ENCODE data around the gene C4orf50.

DNA sequence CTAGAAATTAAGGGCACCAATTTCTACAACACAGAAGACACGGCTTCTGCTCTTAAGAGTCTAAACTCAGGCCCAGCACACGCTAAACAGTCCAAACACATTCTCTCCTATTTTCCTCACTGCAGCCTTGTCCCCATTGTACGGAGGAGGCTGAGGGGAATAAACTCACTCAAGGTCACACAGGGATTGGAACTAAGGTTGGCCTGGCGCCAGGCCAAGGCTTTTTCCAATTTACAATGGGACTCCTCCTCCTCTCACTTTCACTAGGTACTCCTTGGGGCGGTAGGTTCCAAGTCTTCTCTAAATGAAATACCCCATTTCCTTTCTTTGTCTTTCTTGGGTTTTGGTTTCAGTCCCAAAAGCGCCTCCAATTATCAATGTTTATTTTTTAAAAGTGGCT lies 76.6 kb downstream of the C4orf50 start:
- TF ChIP-seq EZH2 (IDR thresholded peaks at IDR 0.05; ENCODE audit: insufficient read depth, poor library complexity, severe bottlenecking) (no peak), EZH2phosphoT487 (IDR thresholded peaks at IDR 0.05; ENCODE audit: insufficient read depth, low read depth) (no peak)

Data from GM23248 (cell line).